Epithelial cell of esophagus (primary cell): ENCODE data around the gene CHPF2.

Experiments used
- DNase-seq: peaks from one replicate; pipeline ENCODE4 v3.0.0; 2010; ENCODE audit warnings: low read depth
- H3K4me3 ChIP-seq: 2 replicates; pipeline ENCODE4 v1.5.1; 2011; ENCODE audit warnings: mild to moderate bottlenecking, low read length, control low read depth
- TF ChIP-seq, protein P1 (sequence below): IDR thresholded peaks from 2 replicates; pipeline ENCODE4 v1.5.1; 2011; ENCODE audit warnings: low read depth, mild to moderate bottlenecking, low read length, control low read depth, inconsistent platforms; ENCODE audit not compliant: insufficient read depth; ENCODE audit errors: missing control alignments

CHPF2 gene

DNA sequence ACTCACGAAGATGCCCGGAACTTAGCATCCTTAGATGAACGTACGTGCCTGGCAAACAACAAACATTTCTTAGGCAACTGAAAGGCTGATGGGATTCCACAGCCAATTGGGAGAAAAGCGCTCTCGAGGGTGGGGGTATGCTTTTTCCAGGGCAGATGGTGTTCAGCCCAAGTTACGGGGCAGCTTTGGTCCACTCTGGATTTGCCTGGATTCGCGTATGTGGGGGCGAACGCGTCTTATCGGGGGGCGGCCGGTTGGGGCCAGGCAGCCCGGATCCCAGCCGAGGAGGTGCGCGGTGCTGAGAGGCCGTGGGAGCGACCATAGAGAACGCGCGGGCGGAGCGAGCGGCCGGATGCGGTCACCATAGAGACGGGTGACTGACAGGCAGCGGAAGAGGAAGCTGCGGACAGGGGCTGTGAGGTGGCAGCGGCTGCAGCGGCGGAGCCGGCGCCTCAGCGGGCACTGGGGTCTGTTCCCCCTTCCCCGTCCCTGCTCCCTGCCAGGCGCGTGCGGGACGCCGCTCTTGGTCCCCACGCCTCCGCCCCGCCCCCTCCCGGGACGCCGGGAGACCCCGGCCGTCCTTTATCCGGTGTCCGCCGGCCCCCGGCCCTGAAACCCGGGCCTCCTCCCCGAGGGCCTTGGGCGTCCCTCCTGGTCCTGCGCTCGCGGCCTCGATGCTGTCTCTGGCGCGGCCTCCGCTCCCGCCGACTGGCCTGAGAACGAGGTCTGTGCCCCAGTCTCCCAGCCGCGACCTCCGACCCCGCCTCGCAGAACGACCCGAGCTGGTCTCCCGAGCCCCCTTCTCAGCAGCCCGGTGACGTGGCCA is at the start of gene CHPF2:
TSS of gene CHPF2 (plus strand) at position 393 of the 826 bp plus-strand sequence. CDS start 1,529 bp downstream, outside the sequence.
- TF ChIP-seq, protein P1, sequence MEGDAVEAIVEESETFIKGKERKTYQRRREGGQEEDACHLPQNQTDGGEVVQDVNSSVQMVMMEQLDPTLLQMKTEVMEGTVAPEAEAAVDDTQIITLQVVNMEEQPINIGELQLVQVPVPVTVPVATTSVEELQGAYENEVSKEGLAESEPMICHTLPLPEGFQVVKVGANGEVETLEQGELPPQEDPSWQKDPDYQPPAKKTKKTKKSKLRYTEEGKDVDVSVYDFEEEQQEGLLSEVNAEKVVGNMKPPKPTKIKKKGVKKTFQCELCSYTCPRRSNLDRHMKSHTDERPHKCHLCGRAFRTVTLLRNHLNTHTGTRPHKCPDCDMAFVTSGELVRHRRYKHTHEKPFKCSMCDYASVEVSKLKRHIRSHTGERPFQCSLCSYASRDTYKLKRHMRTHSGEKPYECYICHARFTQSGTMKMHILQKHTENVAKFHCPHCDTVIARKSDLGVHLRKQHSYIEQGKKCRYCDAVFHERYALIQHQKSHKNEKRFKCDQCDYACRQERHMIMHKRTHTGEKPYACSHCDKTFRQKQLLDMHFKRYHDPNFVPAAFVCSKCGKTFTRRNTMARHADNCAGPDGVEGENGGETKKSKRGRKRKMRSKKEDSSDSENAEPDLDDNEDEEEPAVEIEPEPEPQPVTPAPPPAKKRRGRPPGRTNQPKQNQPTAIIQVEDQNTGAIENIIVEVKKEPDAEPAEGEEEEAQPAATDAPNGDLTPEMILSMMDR, result no peak
- peak within 1 kb of the TSS; percentile 94 for H3K4me3 ChIP-seq
- peak; percentile 91 for DNase-seq

GRCh38 chr7:151185762-151186639 is 46.3 kb upstream of the CHPF2 start:
- TF ChIP-seq, protein P1, result no peak
- H3K4me3 ChIP-seq, result no peak overlapping the region
- DNase-seq, result no peak

- TF ChIP-seq, protein P1, result no peak
- DNase-seq, result no peak
- no peak within 1 kb of the TSS for H3K4me3 ChIP-seq
Measured at GRCh38 chr7:151186640-151187408, 45.5 kb upstream of the CHPF2 start, which contains the start of gene ASB10. Gene ASB10, minus strand, starts transcription at chr7:151187250. Its CDS starts 120 bp downstream, at chr7:151187130.

- TF ChIP-seq, protein P1, result no peak
- H3K4me3 ChIP-seq, result no peak overlapping the region
- DNase-seq, result no peak
Measured at GRCh38 chr7:151187409-151188251, 44.7 kb upstream of the CHPF2 start.

DNA sequence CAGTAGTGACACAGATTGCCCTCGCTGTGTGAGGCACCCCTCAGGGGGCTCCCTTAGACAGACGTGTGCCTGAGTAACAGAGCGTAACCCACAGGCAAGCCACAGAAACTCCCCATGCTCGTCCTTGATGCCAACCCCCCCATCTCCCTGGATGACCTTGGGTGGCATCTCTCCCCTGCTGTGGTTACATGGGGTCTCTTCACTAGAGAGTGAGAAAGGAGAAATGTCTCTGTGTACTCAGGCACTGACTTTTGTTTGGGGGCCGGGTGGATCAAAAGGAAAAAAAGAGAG is 44.1 kb upstream of the CHPF2 start:
- no peak overlapping the region for H3K4me3 ChIP-seq
- TF ChIP-seq, protein P1, result no peak
- no peak for DNase-seq

GRCh38 chr7:151189038-151189437 is 43.2 kb upstream of the CHPF2 start:
- no peak for DNase-seq
- TF ChIP-seq, protein P1, result no peak
- no peak overlapping the region for H3K4me3 ChIP-seq
